ENCODE results near the gene SPTAN1.

Gene SPTAN1

GRCh38 chr9:128631636-128632035, 79.2 kb downstream of the SPTAN1 start:
- POLR2A ChIA-PET (ENCODE audit: low non-redundant PET), result no interaction called here
- no peak for DNase-seq (ENCODE audit: low spot score)
- peak overlapping the region; percentile 99 for H3K27ac ChIP-seq
- TF ChIP-seq, protein P1, sequence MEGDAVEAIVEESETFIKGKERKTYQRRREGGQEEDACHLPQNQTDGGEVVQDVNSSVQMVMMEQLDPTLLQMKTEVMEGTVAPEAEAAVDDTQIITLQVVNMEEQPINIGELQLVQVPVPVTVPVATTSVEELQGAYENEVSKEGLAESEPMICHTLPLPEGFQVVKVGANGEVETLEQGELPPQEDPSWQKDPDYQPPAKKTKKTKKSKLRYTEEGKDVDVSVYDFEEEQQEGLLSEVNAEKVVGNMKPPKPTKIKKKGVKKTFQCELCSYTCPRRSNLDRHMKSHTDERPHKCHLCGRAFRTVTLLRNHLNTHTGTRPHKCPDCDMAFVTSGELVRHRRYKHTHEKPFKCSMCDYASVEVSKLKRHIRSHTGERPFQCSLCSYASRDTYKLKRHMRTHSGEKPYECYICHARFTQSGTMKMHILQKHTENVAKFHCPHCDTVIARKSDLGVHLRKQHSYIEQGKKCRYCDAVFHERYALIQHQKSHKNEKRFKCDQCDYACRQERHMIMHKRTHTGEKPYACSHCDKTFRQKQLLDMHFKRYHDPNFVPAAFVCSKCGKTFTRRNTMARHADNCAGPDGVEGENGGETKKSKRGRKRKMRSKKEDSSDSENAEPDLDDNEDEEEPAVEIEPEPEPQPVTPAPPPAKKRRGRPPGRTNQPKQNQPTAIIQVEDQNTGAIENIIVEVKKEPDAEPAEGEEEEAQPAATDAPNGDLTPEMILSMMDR (conservative IDR thresholded peaks at IDR 0.05; ENCODE audit: low read depth), result no peak
- CTCF ChIA-PET, result interaction anchor here (0.6 to 0.8 kb wide), 4 partner anchors 10 to 53 kb away, joined by 3 to 5 read pairs (median 4); no protein-coding TSS in a partner anchor

- POLR2A ChIA-PET (ENCODE audit: low non-redundant PET), result no interaction called here
- no peak for DNase-seq (ENCODE audit: low spot score)
- TF ChIP-seq, protein P1 (conservative IDR thresholded peaks at IDR 0.05; ENCODE audit: low read depth), result no peak
- CTCF ChIA-PET, result interaction anchor here (0.6 to 0.8 kb wide), 5 partner anchors 9 to 130 kb away, joined by 3 to 5 read pairs (median 5); no protein-coding TSS in a partner anchor
- H3K27ac ChIP-seq, result peak overlapping the region; percentile 99
These were observed 79.7 kb downstream of the SPTAN1 start for GRCh38 chr9:128632066-128632465.

DNA sequence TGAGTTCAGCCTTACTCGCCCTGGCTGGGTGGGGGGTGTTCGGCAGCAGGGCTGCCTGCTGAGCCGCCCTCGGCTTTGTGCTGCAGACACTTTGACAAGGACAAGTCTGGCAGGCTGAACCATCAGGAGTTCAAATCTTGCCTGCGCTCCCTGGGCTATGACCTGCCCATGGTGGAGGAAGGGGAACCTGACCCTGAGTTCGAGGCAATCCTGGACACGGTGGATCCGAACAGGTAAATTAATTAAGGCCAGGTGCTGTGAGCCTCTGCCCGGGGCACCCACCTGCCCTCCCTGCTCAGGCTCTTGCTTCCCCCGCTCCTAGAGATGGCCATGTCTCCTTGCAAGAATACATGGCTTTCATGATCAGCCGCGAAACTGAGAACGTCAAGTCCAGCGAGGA, 80.1 kb downstream of the SPTAN1 start:
- TF ChIP-seq, protein P1 (conservative IDR thresholded peaks at IDR 0.05; ENCODE audit: low read depth), result no peak
- CTCF ChIA-PET, result interaction anchor here (0.6 to 0.8 kb wide), 4 partner anchors 9 to 130 kb away, joined by 3 to 5 read pairs (median 3); no protein-coding TSS in a partner anchor
- H3K27ac ChIP-seq, result peak overlapping the region; percentile 99
- POLR2A ChIA-PET (ENCODE audit: low non-redundant PET), result no interaction called here
- DNase-seq (ENCODE audit: low spot score), result no peak

GRCh38 chr9:128633057-128633456, 80.7 kb downstream of the SPTAN1 start:
- H3K27ac ChIP-seq, result peak overlapping the region; percentile 99
- no peak for DNase-seq (ENCODE audit: low spot score)
- POLR2A ChIA-PET (ENCODE audit: low non-redundant PET), result interaction anchor here (0.9 kb wide), 1 partner anchor 47 kb away, joined by 3 read pairs; no protein-coding TSS in a partner anchor
- CTCF ChIA-PET, result interaction anchor here (0.6 to 3.2 kb wide), 2 partner anchors 50 to 52 kb away, joined by 3 to 20 read pairs; no protein-coding TSS in a partner anchor
- TF ChIP-seq, protein P1 (conservative IDR thresholded peaks at IDR 0.05; ENCODE audit: low read depth), result no peak

DNA sequence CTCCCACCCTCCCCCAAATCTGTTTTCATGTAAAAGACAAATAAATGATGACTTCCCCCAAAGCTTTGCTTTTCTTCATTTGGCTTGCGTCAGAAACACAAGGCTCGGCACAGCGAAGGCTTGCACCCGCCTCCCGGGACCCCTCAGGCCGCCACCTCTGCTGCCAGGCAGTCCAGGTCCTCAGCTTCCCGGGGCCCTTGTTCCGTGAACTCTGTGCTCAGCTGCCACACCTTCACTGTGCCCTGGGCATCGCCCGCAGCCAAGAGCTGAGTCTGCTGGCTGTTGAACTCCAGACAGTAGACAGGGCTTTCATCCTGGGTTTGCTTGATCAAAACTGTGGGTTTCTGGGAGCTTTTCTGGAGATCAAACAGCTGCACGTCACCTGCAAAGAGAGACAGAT, 81.2 kb downstream of the SPTAN1 start:
- no peak for DNase-seq (ENCODE audit: low spot score)
- TF ChIP-seq, protein P1 (conservative IDR thresholded peaks at IDR 0.05; ENCODE audit: low read depth), result no peak
- CTCF ChIA-PET, result interaction anchor here (0.6 to 3.2 kb wide), 3 partner anchors 9 to 51 kb away, joined by 4 to 20 read pairs (median 5); no protein-coding TSS in a partner anchor
- POLR2A ChIA-PET (ENCODE audit: low non-redundant PET), result interaction anchor here (0.9 kb wide), 1 partner anchor 47 kb away, joined by 3 read pairs; no protein-coding TSS in a partner anchor
- H3K27ac ChIP-seq, result peak overlapping the region; percentile 99

DNA sequence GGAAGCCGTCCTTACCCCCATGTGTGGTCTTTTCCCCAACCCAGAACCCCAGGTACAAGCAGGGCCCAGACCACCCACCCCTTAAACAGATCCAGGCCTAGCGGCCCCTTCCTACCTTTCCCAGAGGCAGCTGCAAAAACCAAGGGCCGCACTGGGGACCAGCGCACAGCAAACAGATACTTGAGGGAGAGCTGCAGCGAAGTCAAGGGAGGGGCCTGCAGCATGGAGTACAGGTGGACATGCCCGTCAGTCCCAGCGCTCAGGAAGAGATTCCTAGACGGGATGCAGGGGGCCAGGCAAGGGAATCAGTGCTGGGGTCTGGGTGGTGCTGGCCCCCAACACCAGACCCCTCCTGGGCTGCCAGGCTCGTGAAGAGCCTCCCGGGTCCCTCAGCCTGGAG, 81.7 kb downstream of the SPTAN1 start:
- H3K27ac ChIP-seq, result peak overlapping the region; percentile 99
- TF ChIP-seq, protein P1 (conservative IDR thresholded peaks at IDR 0.05; ENCODE audit: low read depth), result no peak
- no peak for DNase-seq (ENCODE audit: low spot score)
- CTCF ChIA-PET, result interaction anchor here (0.6 to 3.2 kb wide), 4 partner anchors 9 to 184 kb away, joined by 4 to 20 read pairs (median 8); partner anchors contain the start of gene ENDOG
- POLR2A ChIA-PET (ENCODE audit: low non-redundant PET), result interaction anchor here (0.9 kb wide), 1 partner anchor 48 kb away, joined by 3 read pairs; no protein-coding TSS in a partner anchor

All from RWPE1 (cell line).